CD4-positive, alpha-beta T cell treated with Interleukin-17A for 4 hours (primary cell): ENCODE results near the gene EPHA5.

Experiments used
- DNase-seq: peaks from one replicate; pipeline ENCODE4 v3.0.0-alpha.2; 2020; ENCODE audit warnings: mixed read lengths

EPHA5 gene

GRCh38 chr4:65482410-65482809 lies 187.9 kb downstream of the EPHA5 start:
- no peak for DNase-seq

- DNase-seq: no peak
These were observed 197.8 kb downstream of the EPHA5 start for GRCh38 chr4:65472531-65472930.

GRCh38 chr4:65467068-65467680 lies 203.1 kb downstream of the EPHA5 start:
- DNase-seq: no peak

- no peak for DNase-seq
These were observed 208.5 kb downstream of the EPHA5 start for GRCh38 chr4:65461781-65462180.

- DNase-seq: no peak
These were observed 213.3 kb downstream of the EPHA5 start for GRCh38 chr4:65457011-65457410.

GRCh38 chr4:65456579-65456978 lies 213.7 kb downstream of the EPHA5 start:
- DNase-seq: no peak

GRCh38 chr4:65453398-65453797 lies 216.9 kb downstream of the EPHA5 start:
- no peak for DNase-seq

GRCh38 chr4:65450899-65451298 lies 219.4 kb downstream of the EPHA5 start:
- no peak for DNase-seq

- no peak for DNase-seq
These were observed 233.2 kb downstream of the EPHA5 start for GRCh38 chr4:65437102-65437501.

- no peak for DNase-seq
These were observed 248.2 kb downstream of the EPHA5 start for GRCh38 chr4:65422109-65422508.

- DNase-seq: no peak
These were observed 250.3 kb downstream of the EPHA5 start for GRCh38 chr4:65420036-65420435.

GRCh38 chr4:65416891-65417290 lies 253.4 kb downstream of the EPHA5 start:
- no peak for DNase-seq

- no peak for DNase-seq
These were observed 262.8 kb downstream of the EPHA5 start for GRCh38 chr4:65407483-65407882.

GRCh38 chr4:65401083-65401482 lies 269.2 kb downstream of the EPHA5 start:
- DNase-seq: no peak

- no peak for DNase-seq
These were observed 271.2 kb downstream of the EPHA5 start for GRCh38 chr4:65399084-65399483.

GRCh38 chr4:65393078-65393477 lies 277.2 kb downstream of the EPHA5 start:
- no peak for DNase-seq

- DNase-seq: no peak
These were observed 277.8 kb downstream of the EPHA5 start for GRCh38 chr4:65392488-65392887.

- DNase-seq: no peak
These were observed 278.5 kb downstream of the EPHA5 start for GRCh38 chr4:65391814-65392213.

GRCh38 chr4:65391382-65391781 lies 278.9 kb downstream of the EPHA5 start:
- DNase-seq: no peak

GRCh38 chr4:65386927-65387326 lies 283.4 kb downstream of the EPHA5 start:
- DNase-seq: no peak

- DNase-seq: no peak
These were observed 286.5 kb downstream of the EPHA5 start for GRCh38 chr4:65383589-65384305.

GRCh38 chr4:65381648-65382047 lies 288.6 kb downstream of the EPHA5 start:
- DNase-seq: no peak

- no peak for DNase-seq
These were observed 299.6 kb downstream of the EPHA5 start for GRCh38 chr4:65370709-65371108.

- no peak for DNase-seq
These were observed 303.0 kb downstream of the EPHA5 start for GRCh38 chr4:65367306-65367705.

- DNase-seq: no peak
These were observed 311.4 kb downstream of the EPHA5 start for GRCh38 chr4:65358914-65359313.
